Adrenal gland (tissue), 5 donors: ENCODE results near the gene FBRS.

Source experiments
- POLR2A ChIP-seq, 2 donors: fragments of 450-650 bp; IDR thresholded peaks; one replicate each; pipeline ENCODE4 v1.6.1; 2017; ENCODE audit warnings: antibody characterized with exemption in 2 of 2, mild to moderate bottlenecking in 2 of 2, moderate library complexity in 1 of 2
- TF ChIP-seq, protein P1 (sequence below), 6 experiments: fragments of 450-650 bp in 4 of 6; fragments of 200-600 bp in 2 of 6; sonication (generic) in 1 of 6; IDR thresholded peaks; 1 replicate in 5 of 6; 2 replicates in 1 of 6; pipeline versions ENCODE4 v1.5.1 to v1.8.0; 2016 to 2021; ENCODE audit warnings: antibody characterized with exemption in 6 of 6, mild to moderate bottlenecking in 2 of 6, moderate library complexity in 1 of 6
- donor health status: DM: no; HTN: no; CAD: no.

DNA sequence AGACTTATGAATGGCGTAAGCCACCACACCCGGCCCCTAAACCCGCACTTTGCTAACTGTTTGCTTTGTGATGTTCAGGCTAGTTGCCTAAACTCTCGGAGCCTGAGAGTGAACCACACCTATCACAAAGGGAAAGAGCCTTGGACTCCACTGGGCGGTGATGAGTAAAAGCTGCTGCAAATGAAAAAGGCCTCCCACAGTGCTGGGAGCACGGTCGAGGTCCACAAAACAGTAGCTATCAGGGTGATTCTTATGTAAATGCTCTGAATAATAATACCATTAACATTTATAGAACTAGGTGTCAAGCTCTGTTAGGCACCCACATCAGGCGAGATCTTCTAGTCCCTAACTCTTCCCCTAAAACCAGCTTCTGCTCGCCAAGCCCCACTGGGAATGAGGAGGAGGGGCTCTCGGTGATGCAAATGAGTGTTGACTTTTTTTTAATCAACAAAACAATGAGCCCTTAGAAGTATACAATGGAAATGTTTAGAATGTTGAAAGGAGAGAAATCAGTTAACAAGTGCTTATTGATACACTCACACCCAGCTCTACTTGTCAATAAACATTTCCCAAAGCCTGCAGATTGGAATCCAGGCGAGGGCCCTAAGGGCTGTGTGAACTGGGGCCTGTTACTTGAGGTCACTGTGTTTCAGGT lies 19.8 kb downstream of the FBRS start:
- TF ChIP-seq, protein P1, sequence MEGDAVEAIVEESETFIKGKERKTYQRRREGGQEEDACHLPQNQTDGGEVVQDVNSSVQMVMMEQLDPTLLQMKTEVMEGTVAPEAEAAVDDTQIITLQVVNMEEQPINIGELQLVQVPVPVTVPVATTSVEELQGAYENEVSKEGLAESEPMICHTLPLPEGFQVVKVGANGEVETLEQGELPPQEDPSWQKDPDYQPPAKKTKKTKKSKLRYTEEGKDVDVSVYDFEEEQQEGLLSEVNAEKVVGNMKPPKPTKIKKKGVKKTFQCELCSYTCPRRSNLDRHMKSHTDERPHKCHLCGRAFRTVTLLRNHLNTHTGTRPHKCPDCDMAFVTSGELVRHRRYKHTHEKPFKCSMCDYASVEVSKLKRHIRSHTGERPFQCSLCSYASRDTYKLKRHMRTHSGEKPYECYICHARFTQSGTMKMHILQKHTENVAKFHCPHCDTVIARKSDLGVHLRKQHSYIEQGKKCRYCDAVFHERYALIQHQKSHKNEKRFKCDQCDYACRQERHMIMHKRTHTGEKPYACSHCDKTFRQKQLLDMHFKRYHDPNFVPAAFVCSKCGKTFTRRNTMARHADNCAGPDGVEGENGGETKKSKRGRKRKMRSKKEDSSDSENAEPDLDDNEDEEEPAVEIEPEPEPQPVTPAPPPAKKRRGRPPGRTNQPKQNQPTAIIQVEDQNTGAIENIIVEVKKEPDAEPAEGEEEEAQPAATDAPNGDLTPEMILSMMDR (IDR thresholded peaks at IDR 0.05): no peak
- no peak for TF ChIP-seq POLR2A (IDR thresholded peaks at IDR 0.05)
